Measurements from ENCODE around the gene KYNU.

DNA sequence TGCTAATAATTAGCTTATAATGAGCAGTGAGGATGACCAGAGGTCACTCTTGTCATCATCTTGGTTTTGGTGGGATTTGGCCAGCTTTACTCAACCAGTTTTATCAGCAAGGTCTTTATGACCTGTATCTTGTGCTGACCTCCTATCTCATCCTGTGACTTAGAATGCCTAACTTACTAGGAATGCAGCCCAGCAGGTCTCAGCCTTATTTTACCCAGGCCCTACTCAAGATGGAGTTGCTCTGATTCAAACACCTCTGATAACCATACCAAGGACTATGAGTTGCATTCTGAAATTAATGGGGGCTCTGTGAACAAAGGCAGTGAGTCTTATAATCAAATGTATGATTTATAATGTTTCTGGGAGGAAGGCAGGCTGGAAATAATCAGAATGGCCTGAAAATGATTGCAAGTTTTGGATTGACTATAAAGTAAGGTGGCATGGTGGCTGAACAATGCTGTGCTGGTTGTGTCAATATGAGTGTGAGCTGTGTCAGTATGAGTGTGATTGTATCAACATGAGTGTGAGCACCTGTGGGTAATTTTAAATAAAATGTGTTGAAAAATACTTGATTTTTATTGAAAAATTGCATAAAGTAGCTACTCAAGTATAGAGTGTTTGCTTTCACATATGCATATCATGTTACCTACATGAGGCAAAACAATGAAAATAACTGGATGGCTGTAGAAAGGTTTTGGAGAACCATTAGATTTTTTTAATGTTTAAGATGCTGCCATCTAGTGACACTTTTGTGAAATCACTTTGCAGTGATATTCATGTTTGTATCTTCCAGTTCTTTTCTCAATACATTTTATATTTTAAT, 103.0 kb downstream of the KYNU start:
- TF ChIP-seq, protein P1, sequence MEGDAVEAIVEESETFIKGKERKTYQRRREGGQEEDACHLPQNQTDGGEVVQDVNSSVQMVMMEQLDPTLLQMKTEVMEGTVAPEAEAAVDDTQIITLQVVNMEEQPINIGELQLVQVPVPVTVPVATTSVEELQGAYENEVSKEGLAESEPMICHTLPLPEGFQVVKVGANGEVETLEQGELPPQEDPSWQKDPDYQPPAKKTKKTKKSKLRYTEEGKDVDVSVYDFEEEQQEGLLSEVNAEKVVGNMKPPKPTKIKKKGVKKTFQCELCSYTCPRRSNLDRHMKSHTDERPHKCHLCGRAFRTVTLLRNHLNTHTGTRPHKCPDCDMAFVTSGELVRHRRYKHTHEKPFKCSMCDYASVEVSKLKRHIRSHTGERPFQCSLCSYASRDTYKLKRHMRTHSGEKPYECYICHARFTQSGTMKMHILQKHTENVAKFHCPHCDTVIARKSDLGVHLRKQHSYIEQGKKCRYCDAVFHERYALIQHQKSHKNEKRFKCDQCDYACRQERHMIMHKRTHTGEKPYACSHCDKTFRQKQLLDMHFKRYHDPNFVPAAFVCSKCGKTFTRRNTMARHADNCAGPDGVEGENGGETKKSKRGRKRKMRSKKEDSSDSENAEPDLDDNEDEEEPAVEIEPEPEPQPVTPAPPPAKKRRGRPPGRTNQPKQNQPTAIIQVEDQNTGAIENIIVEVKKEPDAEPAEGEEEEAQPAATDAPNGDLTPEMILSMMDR (IDR thresholded peaks at IDR 0.05), result peak; percentile 40 to 68 (median 64)
- no peak for TF ChIP-seq POLR2A (IDR thresholded peaks at IDR 0.05)
